ENCODE measurements around the gene GPR18. TPM values are rescaled to one million over a fixed set of nuclear protein-coding genes. Genes with fewer than 3 reads are reported as not detected.

Gene GPR18
- total and polyA plus RNA-seq, 9 of the 15 experiments (the other 6 are each of a cell fraction or from before 2014, with no cell fraction given), result 0.75 TPM; not detected in 8

DNA sequence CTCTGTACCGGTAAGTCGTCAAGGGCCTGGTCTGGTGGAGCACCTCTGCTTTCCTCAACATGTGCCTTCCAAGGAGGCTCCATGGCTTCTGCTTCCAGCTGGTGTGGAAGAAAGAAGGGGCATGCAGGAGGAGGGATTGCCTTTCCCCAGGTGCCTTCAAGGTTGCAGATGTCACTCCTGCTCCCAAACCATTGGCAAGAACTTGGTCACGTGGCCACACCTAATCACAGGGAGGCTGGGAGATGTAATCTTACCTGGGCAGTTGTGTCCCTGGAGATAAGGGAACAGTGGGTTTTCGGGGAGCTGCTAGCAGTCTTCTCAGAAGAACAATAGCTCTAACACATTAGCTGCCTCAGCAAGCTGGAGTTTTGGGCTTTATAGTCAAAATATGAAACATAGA, 9.7 kb upstream of the GPR18 start (continued):
- TF ChIP-seq THAP12 (CRISPR knock-in tag; IDR thresholded peaks at IDR 0.05) (no peak), TCF7L2 (IDR thresholded peaks at IDR 0.05; ENCODE audit: low read depth, low read length) (no peak), ZNF197 (CRISPR knock-in tag; IDR thresholded peaks at IDR 0.05; ENCODE audit: low read depth) (no peak), KLF6 (CRISPR knock-in tag; IDR thresholded peaks at IDR 0.05; ENCODE audit: borderline replicate concordance) (no peak), RBM34 (IDR thresholded peaks at IDR 0.05; ENCODE audit: borderline replicate concordance, insufficient read depth, low read length) (no peak), ZNF512 (tag; IDR thresholded peaks at IDR 0.05) (no peak), CSDE1 (IDR thresholded peaks at IDR 0.05) (no peak), RFX7 (CRISPR knock-in tag; IDR thresholded peaks at IDR 0.05) (no peak), CBFB (CRISPR knock-in tag; IDR thresholded peaks at IDR 0.05) (no peak), HCFC1 (IDR thresholded peaks at IDR 0.05; ENCODE audit: low read depth, low read length) (no peak), DPF2 (IDR thresholded peaks at IDR 0.05) (peak; percentile 52; the same call in 1 of the 2 replicates), JUNB (CRISPR knock-in tag; conservative IDR thresholded peaks at IDR 0.05) (no peak), ZNF57 (CRISPR knock-in tag; IDR thresholded peaks at IDR 0.05) (no peak), HNRNPK (IDR thresholded peaks at IDR 0.05; ENCODE audit: low read depth, low read length, poor library complexity, severe bottlenecking) (no peak), NBN (IDR thresholded peaks at IDR 0.05; ENCODE audit: low read depth) (no peak), TRIM24 (IDR thresholded peaks at IDR 0.05) (no peak), CREB1 (IDR thresholded peaks at IDR 0.05) (no peak), CREB1 (CRISPR knock-in tag; IDR thresholded peaks at IDR 0.05) (no peak)
- TF ChIP-seq, protein P1, sequence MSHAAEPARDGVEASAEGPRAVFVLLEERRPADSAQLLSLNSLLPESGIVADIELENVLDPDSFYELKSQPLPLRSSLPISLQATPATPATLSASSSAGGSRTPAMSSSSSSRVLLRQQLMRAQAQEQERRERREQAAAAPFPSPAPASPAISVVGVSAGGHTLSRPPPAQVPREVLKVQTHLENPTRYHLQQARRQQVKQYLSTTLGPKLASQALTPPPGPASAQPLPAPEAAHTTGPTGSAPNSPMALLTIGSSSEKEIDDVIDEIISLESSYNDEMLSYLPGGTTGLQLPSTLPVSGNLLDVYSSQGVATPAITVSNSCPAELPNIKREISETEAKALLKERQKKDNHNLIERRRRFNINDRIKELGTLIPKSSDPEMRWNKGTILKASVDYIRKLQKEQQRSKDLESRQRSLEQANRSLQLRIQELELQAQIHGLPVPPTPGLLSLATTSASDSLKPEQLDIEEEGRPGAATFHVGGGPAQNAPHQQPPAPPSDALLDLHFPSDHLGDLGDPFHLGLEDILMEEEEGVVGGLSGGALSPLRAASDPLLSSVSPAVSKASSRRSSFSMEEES (CRISPR knock-in tag; IDR thresholded peaks at IDR 0.05), result peak; percentile 80
- TF ChIP-seq, protein P2, sequence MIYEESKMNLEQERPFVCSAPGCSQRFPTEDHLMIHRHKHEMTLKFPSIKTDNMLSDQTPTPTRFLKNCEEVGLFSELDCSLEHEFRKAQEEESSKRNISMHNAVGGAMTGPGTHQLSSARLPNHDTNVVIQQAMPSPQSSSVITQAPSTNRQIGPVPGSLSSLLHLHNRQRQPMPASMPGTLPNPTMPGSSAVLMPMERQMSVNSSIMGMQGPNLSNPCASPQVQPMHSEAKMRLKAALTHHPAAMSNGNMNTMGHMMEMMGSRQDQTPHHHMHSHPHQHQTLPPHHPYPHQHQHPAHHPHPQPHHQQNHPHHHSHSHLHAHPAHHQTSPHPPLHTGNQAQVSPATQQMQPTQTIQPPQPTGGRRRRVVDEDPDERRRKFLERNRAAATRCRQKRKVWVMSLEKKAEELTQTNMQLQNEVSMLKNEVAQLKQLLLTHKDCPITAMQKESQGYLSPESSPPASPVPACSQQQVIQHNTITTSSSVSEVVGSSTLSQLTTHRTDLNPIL (CRISPR knock-in tag; IDR thresholded peaks at IDR 0.05), result no peak
- TF ChIP-seq, protein P3, sequence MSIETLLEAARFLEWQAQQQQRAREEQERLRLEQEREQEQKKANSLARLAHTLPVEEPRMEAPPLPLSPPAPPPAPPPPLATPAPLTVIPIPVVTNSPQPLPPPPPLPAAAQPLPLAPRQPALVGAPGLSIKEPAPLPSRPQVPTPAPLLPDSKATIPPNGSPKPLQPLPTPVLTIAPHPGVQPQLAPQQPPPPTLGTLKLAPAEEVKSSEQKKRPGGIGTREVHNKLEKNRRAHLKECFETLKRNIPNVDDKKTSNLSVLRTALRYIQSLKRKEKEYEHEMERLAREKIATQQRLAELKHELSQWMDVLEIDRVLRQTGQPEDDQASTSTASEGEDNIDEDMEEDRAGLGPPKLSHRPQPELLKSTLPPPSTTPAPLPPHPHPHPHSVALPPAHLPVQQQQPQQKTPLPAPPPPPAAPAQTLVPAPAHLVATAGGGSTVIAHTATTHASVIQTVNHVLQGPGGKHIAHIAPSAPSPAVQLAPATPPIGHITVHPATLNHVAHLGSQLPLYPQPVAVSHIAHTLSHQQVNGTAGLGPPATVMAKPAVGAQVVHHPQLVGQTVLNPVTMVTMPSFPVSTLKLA (conservative IDR thresholded peaks at IDR 0.05), result peak in 1 of 2 experiments; percentile 44; a peak in 1 of 4 replicates
- TF ChIP-seq, protein P4, sequence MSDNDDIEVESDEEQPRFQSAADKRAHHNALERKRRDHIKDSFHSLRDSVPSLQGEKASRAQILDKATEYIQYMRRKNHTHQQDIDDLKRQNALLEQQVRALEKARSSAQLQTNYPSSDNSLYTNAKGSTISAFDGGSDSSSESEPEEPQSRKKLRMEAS (CRISPR knock-in tag; IDR thresholded peaks at IDR 0.05), result 0 out of 2 replicates have a peak, but pooled peaks have one; percentile 23
